Hypothalamus (tissue), 51 donors: ENCODE results near the gene RAB23.

Experiments used
- DNase-seq, 51 donors: peaks; one replicate each; lab custom pipeline; 2025; lab: John Stamatoyannopoulos, UW

The RAB23 gene

GRCh38 chr6:57221936-57222742, at the start of gene RAB23:
TSS of gene RAB23 (minus strand) at chr6:57222307. CDS start at chr6:57210380, 11,927 bp downstream.
- peak; percentile 21 to 89 (median 77) for DNase-seq

- no peak for DNase-seq
Observed at GRCh38 chr6:57268294-57268640, 46.2 kb upstream of the RAB23 start.

- DNase-seq, result no peak
Observed at GRCh38 chr6:57267586-57268293, 45.6 kb upstream of the RAB23 start.

- no peak for DNase-seq
Observed at GRCh38 chr6:57265755-57266221, 43.7 kb upstream of the RAB23 start.

- DNase-seq, result no peak
Observed at GRCh38 chr6:57263739-57264138, 41.6 kb upstream of the RAB23 start.

GRCh38 chr6:57262901-57263694, 41.0 kb upstream of the RAB23 start:
- DNase-seq, result no peak

- DNase-seq, result peak in 25 of 51 donors; percentile 1 to 58 (median 19)
Observed at GRCh38 chr6:57262488-57262887, 40.4 kb upstream of the RAB23 start.

GRCh38 chr6:57261926-57262325, 39.8 kb upstream of the RAB23 start:
- peak in 1 of 51 donors; percentile 8 for DNase-seq

- no peak for DNase-seq
Observed at GRCh38 chr6:57259064-57259463, 37.0 kb upstream of the RAB23 start.

GRCh38 chr6:57257911-57258541, 35.9 kb upstream of the RAB23 start:
- no peak for DNase-seq

- DNase-seq, result no peak
Observed at GRCh38 chr6:57256541-57256940, 34.4 kb upstream of the RAB23 start.

- DNase-seq, result no peak
Observed at GRCh38 chr6:57255451-57256169, 33.5 kb upstream of the RAB23 start.

GRCh38 chr6:57254055-57254717, 32.1 kb upstream of the RAB23 start:
- DNase-seq, result no peak

- no peak for DNase-seq
Observed at GRCh38 chr6:57252975-57253374, 30.9 kb upstream of the RAB23 start.

- no peak for DNase-seq
Observed at GRCh38 chr6:57252137-57252536, 30.0 kb upstream of the RAB23 start.

- no peak for DNase-seq
Observed at GRCh38 chr6:57250348-57250747, 28.2 kb upstream of the RAB23 start.

GRCh38 chr6:57248311-57248895, 26.3 kb upstream of the RAB23 start:
- DNase-seq, result no peak

- DNase-seq, result no peak
Observed at GRCh38 chr6:57247603-57248002, 25.5 kb upstream of the RAB23 start.

GRCh38 chr6:57246307-57246706, 24.2 kb upstream of the RAB23 start:
- no peak for DNase-seq
